B cell (primary cell): Measurements from ENCODE around the gene DLGAP4. TPM values are rescaled to one million over a fixed set of nuclear protein-coding genes. Genes with fewer than 3 reads are reported as not detected.

Experiments used
- ATAC-seq: fragments of 200-7000 bp; cut with Tn5 transposase; one replicate; pipeline ENCODE4 v1.10.0; 2021; ENCODE audit warnings: low read depth, mild to moderate bottlenecking, moderate number of reproducible peaks, moderate library complexity
- CTCF ChIA-PET: fragments of 350-600 bp; sonication (Branson Sonifier 250); formaldehyde crosslinking; loops from one replicate; lab custom pipeline; 2021; ENCODE audit warnings: antibody characterized with exemption, inconsistent platforms; lab: Charles Lee
- POLR2A ChIA-PET: fragments of 350-600 bp; sonication (Branson Sonifier 250); formaldehyde crosslinking; loops from one replicate; lab custom pipeline; 2021; ENCODE audit warnings: antibody characterized with exemption; lab: Charles Lee
- DNase-seq: peaks from one replicate; pipeline ENCODE4 v3.0.0; 2013
- H2AFZ ChIP-seq: 2 replicates; pipeline ENCODE4 v1.6.1; 2012; ENCODE audit warnings: mild to moderate bottlenecking, low read depth, low read length; ENCODE audit not compliant: insufficient read depth, poor library complexity, severe bottlenecking
- H3K27ac ChIP-seq, 2 donors: 1 replicate in 1 of 2; 2 replicates in 1 of 2; pipeline ENCODE4 v1.5.1; 2012 to 2013; ENCODE audit warnings: low read length in 2 of 2, mild to moderate bottlenecking in 2 of 2, moderate library complexity in 1 of 2
- H3K27me3 ChIP-seq, 4 experiments: fragments of 200-600 bp in 1 of 4; sonication (generic) in 1 of 4; replicated peaks in 1 of 4; 1 replicate in 2 of 4; 2 replicates in 2 of 4; pipeline versions ENCODE4 v1.6.1 to v1.7.0; 2013 to 2016; ENCODE audit warnings: low read length in 3 of 4, mild to moderate bottlenecking in 2 of 4, mixed read lengths in 1 of 4, moderate library complexity in 1 of 4; ENCODE audit not compliant: insufficient read depth in 4 of 4, control insufficient read depth in 3 of 4; ENCODE audit errors: control extremely low read depth in 1 of 4
- H3K36me3 ChIP-seq, 2 experiments: replicated peaks in 1 of 2; 1 replicate in 1 of 2; 2 replicates in 1 of 2; pipeline versions ENCODE4 v1.6.1 to v1.7.1; 2013; ENCODE audit warnings: low read length in 1 of 2; ENCODE audit not compliant: insufficient read depth in 2 of 2, control insufficient read depth in 1 of 2; ENCODE audit errors: control extremely low read depth in 1 of 2, extremely low read depth in 1 of 2
- H3K4me1 ChIP-seq, 2 donors: fragments of 200-600 bp in 1 of 2; sonication (generic) in 1 of 2; 1 replicate in 1 of 2; 2 replicates in 1 of 2; pipeline versions ENCODE4 v1.5.1 to v1.6.1; 2013 to 2017; ENCODE audit warnings: low read length in 2 of 2; ENCODE audit not compliant: control insufficient read depth in 2 of 2, insufficient read depth in 2 of 2
- H3K4me2 ChIP-seq: replicated peaks from 2 replicates; pipeline ENCODE3; 2012; ENCODE audit warnings: mild to moderate bottlenecking, low read depth, low read length; ENCODE audit not compliant: poor library complexity, severe bottlenecking
- H3K4me3 ChIP-seq, 5 experiments: fragments of 200-600 bp in 1 of 5; sonication (generic) in 1 of 5; 1 replicate in 3 of 5; 2 replicates in 2 of 5; pipeline versions ENCODE4 v1.5.1 to v1.7.0; 2011 to 2016; ENCODE audit warnings: low read length in 4 of 5, mild to moderate bottlenecking in 4 of 5, low read depth in 2 of 5, control low read depth in 1 of 5, moderate library complexity in 1 of 5; ENCODE audit not compliant: insufficient read depth in 1 of 5; ENCODE audit errors: control extremely low read depth in 1 of 5, extremely low read depth in 1 of 5
- H3K79me2 ChIP-seq: fragments of 200-600 bp; sonication (generic); one replicate; pipeline ENCODE4 v1.6.0; 2016; ENCODE audit warnings: low read length; ENCODE audit not compliant: control insufficient read depth, insufficient read depth
- H3K9ac ChIP-seq: fragments of 200-600 bp; sonication (generic); 2 replicates; pipeline ENCODE4 v1.6.1; 2017; ENCODE audit warnings: mild to moderate bottlenecking, low read length, moderate library complexity
- H3K9me3 ChIP-seq, 3 donors: one replicate each; pipeline versions ENCODE4 v1.6.1 to v1.7.1; 2013; ENCODE audit warnings: low read length in 2 of 3; ENCODE audit not compliant: control insufficient read depth in 2 of 3, insufficient read depth in 1 of 3; ENCODE audit errors: control extremely low read depth in 1 of 3
- H4K20me1 ChIP-seq: 2 replicates; pipeline ENCODE4 v1.6.0; 2012; ENCODE audit warnings: mild to moderate bottlenecking, low read length; ENCODE audit not compliant: insufficient read depth, control insufficient read depth, poor library complexity, severe bottlenecking
- H3K27ac Mint-ChIP-seq: one replicate; pipeline ENCODE4 v1.8.0; 2021; ENCODE audit warnings: mixed read lengths
- H3K27me3 Mint-ChIP-seq: one replicate; pipeline ENCODE4 v1.8.0; 2021; ENCODE audit warnings: mixed read lengths
- H3K4me1 Mint-ChIP-seq: one replicate; pipeline ENCODE4 v1.8.0; 2021; ENCODE audit warnings: mixed read lengths
- H3K4me3 Mint-ChIP-seq: one replicate; pipeline ENCODE4 v1.8.0; 2021; ENCODE audit warnings: mixed read lengths
- H3K9me3 Mint-ChIP-seq: one replicate; pipeline ENCODE4 v1.8.0; 2022; ENCODE audit warnings: mixed read lengths; ENCODE audit not compliant: insufficient read depth
- EZH2 ChIP-seq: IDR thresholded peaks from 2 replicates; pipeline ENCODE4 v1.6.1; 2012; ENCODE audit warnings: borderline replicate concordance, low read depth, mild to moderate bottlenecking, moderate library complexity, low read length; ENCODE audit not compliant: insufficient read depth, poor library complexity, severe bottlenecking
- whole genome bisulfite sequencing: methylation state at CpG from one replicate; pipeline ENCODE4 v1.1.5; 2013; ENCODE audit warnings: missing lambda C conversion rate; ENCODE audit not compliant: insufficient coverage; 5-methylcytosine and 5-hydroxymethylcytosine counted together
- intact Hi-C: fragments of 100-400 bp; cut with micrococcal nuclease; formaldehyde crosslinking; loops from one replicate; pipeline ENCODE4 v1.10.0; 2022
- polyA plus RNA-seq: library from polyadenylated mRNA; depleted of rRNA; stranded (reverse); fragments of >200 nt; gene quantifications from 2 replicates; pipeline ENCODE4 v1.2.3, GENCODE V29; 2012
- total RNA-seq, 2 donors: library from RNA; stranded (reverse); fragments of 120-200 nt in 1 of 2; gene quantifications; 1 replicate in 1 of 2; 2 replicates in 1 of 2; pipeline versions ENCODE4 v1.2.3 to v1.2.4, GENCODE V29; 2013 to 2022
- TF ChIP-seq, protein P1 (sequence below): fragments of 200-600 bp; IDR thresholded peaks from one replicate; pipeline ENCODE4 v1.8.0; 2022; ENCODE audit warnings: antibody characterized with exemption, mild to moderate bottlenecking

DLGAP4 gene
- total and polyA plus RNA-seq, 2 donors (not counting 1 experiment from before 2014, with no cell fraction given), result 68.8 to 87.8 TPM

DNA sequence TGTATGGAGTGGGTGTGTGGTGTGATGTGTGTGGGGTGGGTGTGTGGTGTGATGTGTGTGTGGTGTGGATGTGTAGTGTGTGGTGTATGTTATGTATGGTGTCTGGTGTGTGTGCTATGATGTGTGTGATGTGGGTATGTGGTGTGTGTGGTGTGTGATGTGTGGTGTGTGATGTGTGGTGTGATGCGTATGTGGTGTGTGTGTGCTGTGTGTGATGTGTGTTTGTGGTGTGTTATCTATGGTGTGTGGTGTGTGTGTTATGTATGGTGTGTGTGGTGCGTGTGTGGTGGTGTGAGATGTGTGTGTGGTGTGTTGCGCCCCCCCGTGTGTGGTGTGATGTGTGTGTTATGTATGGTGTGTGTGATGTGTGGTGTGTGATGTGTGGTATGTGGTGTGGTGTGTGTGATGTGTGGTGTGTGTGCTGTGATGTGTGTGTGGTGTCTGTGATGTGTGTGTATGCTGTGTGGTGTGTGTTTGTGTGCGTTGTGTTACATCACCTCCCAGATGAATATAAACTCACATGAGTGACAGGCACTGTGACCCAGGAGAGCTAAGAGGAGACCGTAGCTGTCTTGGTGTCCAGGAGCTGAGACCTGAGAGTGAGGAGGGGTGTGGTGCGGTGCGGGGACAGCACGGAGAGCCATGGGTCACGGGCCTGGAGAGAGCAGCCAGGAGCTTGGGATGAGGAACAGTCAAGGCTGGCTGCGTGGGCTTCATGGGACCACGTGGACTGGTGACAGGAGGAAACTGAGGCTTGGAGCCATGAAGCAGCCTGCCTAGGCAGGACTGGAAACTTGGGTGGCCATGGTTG lies 8.8 kb downstream of the DLGAP4 start:
- DNase-seq (no peak), ATAC-seq (no peak)
- H3K4me3 Mint-ChIP-seq, result no peak overlapping the region
- POLR2A ChIA-PET, result no interaction called here
- TF ChIP-seq EZH2, result no peak
- TF ChIP-seq, protein P1, sequence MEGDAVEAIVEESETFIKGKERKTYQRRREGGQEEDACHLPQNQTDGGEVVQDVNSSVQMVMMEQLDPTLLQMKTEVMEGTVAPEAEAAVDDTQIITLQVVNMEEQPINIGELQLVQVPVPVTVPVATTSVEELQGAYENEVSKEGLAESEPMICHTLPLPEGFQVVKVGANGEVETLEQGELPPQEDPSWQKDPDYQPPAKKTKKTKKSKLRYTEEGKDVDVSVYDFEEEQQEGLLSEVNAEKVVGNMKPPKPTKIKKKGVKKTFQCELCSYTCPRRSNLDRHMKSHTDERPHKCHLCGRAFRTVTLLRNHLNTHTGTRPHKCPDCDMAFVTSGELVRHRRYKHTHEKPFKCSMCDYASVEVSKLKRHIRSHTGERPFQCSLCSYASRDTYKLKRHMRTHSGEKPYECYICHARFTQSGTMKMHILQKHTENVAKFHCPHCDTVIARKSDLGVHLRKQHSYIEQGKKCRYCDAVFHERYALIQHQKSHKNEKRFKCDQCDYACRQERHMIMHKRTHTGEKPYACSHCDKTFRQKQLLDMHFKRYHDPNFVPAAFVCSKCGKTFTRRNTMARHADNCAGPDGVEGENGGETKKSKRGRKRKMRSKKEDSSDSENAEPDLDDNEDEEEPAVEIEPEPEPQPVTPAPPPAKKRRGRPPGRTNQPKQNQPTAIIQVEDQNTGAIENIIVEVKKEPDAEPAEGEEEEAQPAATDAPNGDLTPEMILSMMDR, result no peak
- CTCF ChIA-PET, result no interaction called here
- H3K4me3 ChIP-seq, result no peak overlapping the region
- no peaks in the 10 kb centered on the region for H3K4me1 ChIP-seq
- H3K27ac Mint-ChIP-seq, result no peak overlapping the region
- H3K9ac ChIP-seq, result no peak overlapping the region
- H3K36me3 ChIP-seq, result no peaks in the 10 kb centered on the region
- no peak overlapping the region for H3K4me2 ChIP-seq
- H3K9me3 Mint-ChIP-seq, result no peaks in the 10 kb centered on the region
- WGBS, result 58% methylated on average over 10 of the region's 12 CpGs
- H3K4me1 Mint-ChIP-seq, result no peaks in the 10 kb centered on the region
- H2AFZ ChIP-seq, result no peak overlapping the region
- intact Hi-C loops, result no loop called here
- no peaks in the 10 kb centered on the region for H3K9me3 ChIP-seq
- no peaks in the 10 kb centered on the region for H4K20me1 ChIP-seq
- no peak overlapping the region for H3K27ac ChIP-seq
- peaks cover 12% of the 10 kb centered on the region for H3K27me3 Mint-ChIP-seq
- H3K79me2 ChIP-seq, result no peaks in the 10 kb centered on the region
- H3K27me3 ChIP-seq, result peaks cover 0 to 14% (median 0%) of the 10 kb centered on the region in 4 experiments
